Calu3 (cell line): ENCODE measurements around the gene MUC3A. TPM values are rescaled to one million over a fixed set of nuclear protein-coding genes. Genes with fewer than 3 reads are reported as not detected.
"Not testable (repeated sequence)": the region's sequence is repeated elsewhere in the genome, so short reads cannot be mapped to it uniquely, and the experiment has no call there.

Experiments
- BruUV-seq: library from RNA; stranded (reverse); fragments of 400-500 nt; replicated peaks from 2 replicates; lab custom pipeline; 2021; lab: Mats Ljungman, UMichigan
- CTCF ChIA-PET: fragments of 300-600 bp; sonication (Branson Sonifier 250); formaldehyde crosslinking; loops from one replicate; lab custom pipeline; 2022; ENCODE audit warnings: antibody characterized with exemption; lab: Charles Lee
- DNase-seq: peaks from one replicate; pipeline ENCODE4 v3.0.0; 2022
- H3K27ac Mint-ChIP-seq: one replicate; pipeline ENCODE4 v1.8.0; 2022; ENCODE audit warnings: mixed read lengths; ENCODE audit not compliant: unreplicated experiment
- H3K27me3 Mint-ChIP-seq: one replicate; pipeline ENCODE4 v1.8.0; 2022; ENCODE audit warnings: mixed read lengths; ENCODE audit not compliant: unreplicated experiment
- H3K36me3 Mint-ChIP-seq: one replicate; pipeline ENCODE4 v1.8.0; 2022; ENCODE audit warnings: mild to moderate bottlenecking, moderate library complexity, mixed read lengths; ENCODE audit not compliant: insufficient read depth, unreplicated experiment
- H3K4me1 Mint-ChIP-seq: one replicate; pipeline ENCODE4 v1.8.0; 2022; ENCODE audit warnings: mild to moderate bottlenecking, low read depth, mixed read lengths; ENCODE audit not compliant: unreplicated experiment
- H3K4me3 Mint-ChIP-seq: one replicate; pipeline ENCODE4 v1.8.0; 2022; ENCODE audit warnings: mild to moderate bottlenecking, low read depth, moderate library complexity, mixed read lengths; ENCODE audit not compliant: unreplicated experiment
- H3K9me3 Mint-ChIP-seq: one replicate; pipeline ENCODE4 v1.8.0; 2022; ENCODE audit warnings: low read depth, mixed read lengths; ENCODE audit not compliant: unreplicated experiment
- intact Hi-C: fragments of 100-400 bp; cut with micrococcal nuclease; formaldehyde crosslinking; loops from one replicate; pipeline ENCODE4 v1.10.0; 2022; ENCODE audit not compliant: unreplicated experiment
- total RNA-seq: library from RNA; stranded (reverse); gene quantifications from 2 replicates; pipeline ENCODE4 v1.2.3, GENCODE V29; 2022
- TF ChIP-seq, protein P1 (sequence below): fragments of 200-600 bp; IDR thresholded peaks from one replicate; pipeline ENCODE4 v1.8.0; 2022; ENCODE audit warnings: antibody characterized with exemption; ENCODE audit not compliant: unreplicated experiment

MUC3A gene
- total RNA-seq, 1 experiment from 2014 or later: 6.3 TPM

DNA sequence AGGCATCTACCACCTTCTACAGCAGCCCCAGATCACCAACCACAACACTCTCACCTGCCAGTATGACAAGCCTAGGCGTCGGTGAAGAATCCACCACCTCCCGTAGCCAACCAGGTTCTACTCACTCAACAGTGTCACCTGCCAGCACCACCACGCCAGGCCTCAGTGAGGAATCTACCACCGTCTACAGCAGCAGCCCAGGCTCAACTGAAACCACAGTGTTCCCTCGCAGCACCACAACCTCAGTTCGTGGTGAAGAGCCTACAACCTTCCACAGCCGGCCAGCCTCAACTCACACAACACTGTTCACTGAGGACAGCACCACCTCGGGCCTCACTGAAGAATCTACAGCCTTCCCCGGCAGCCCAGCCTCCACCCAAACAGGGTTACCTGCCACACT lies 49.2 kb downstream of the MUC3A start:
- BruUV-seq, H3K27ac Mint-ChIP-seq, intact Hi-C loops, H3K27me3 Mint-ChIP-seq, DNase-seq, H3K9me3 Mint-ChIP-seq, H3K36me3 Mint-ChIP-seq, CTCF ChIA-PET, H3K4me1 Mint-ChIP-seq, H3K4me3 Mint-ChIP-seq: not testable (repeated sequence)

DNA sequence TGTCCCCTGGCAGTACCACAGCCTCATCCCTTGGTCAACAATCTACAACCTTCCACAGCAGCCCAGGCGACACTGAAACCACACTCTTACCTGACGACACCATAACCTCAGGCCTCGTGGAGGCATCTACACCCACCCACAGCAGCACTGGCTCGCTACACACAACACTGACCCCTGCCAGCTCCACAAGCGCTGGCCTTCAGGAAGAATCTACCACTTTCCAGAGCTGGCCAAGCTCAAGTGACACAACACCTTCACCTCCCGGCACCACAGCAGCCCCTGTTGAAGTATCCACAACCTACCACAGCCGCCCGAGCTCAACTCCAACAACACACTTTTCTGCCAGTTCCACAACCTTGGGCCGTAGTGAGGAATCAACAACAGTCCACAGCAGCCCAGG lies 50.0 kb downstream of the MUC3A start:
- H3K27me3 Mint-ChIP-seq, CTCF ChIA-PET, intact Hi-C loops, H3K4me3 Mint-ChIP-seq, H3K9me3 Mint-ChIP-seq, H3K36me3 Mint-ChIP-seq, H3K27ac Mint-ChIP-seq, DNase-seq, BruUV-seq, H3K4me1 Mint-ChIP-seq: not testable (repeated sequence)

DNA sequence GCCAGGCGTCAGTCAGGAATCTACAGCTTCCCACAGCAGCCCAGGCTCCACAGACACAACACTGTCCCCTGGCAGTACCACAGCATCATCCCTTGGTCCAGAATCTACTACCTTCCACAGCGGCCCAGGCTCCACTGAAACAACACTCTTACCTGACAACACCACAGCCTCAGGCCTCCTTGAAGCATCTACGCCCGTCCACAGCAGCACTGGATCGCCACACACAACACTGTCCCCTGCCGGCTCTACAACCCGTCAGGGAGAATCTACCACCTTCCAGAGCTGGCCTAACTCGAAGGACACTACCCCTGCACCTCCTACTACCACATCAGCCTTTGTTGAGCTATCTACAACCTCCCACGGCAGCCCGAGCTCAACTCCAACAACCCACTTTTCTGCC lies 50.7 kb downstream of the MUC3A start:
- CTCF ChIA-PET, H3K4me1 Mint-ChIP-seq, H3K4me3 Mint-ChIP-seq, H3K36me3 Mint-ChIP-seq, DNase-seq, H3K9me3 Mint-ChIP-seq, intact Hi-C loops, H3K27me3 Mint-ChIP-seq, BruUV-seq, H3K27ac Mint-ChIP-seq: not testable (repeated sequence)

DNA sequence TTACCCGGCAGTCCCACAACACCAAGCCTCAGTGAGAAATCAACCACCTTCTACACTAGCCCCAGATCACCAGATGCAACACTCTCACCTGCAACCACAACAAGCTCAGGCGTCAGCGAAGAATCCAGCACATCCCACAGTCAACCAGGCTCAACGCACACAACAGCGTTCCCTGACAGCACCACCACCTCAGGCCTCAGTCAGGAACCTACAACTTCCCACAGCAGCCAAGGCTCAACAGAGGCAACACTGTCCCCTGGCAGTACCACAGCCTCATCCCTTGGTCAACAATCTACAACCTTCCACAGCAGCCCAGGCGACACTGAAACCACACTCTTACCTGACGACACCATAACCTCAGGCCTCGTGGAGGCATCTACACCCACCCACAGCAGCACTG lies 53.0 kb downstream of the MUC3A start:
- H3K27ac Mint-ChIP-seq, CTCF ChIA-PET, H3K27me3 Mint-ChIP-seq, intact Hi-C loops, H3K4me1 Mint-ChIP-seq, DNase-seq, H3K4me3 Mint-ChIP-seq, H3K36me3 Mint-ChIP-seq, H3K9me3 Mint-ChIP-seq, BruUV-seq: not testable (repeated sequence)

DNA sequence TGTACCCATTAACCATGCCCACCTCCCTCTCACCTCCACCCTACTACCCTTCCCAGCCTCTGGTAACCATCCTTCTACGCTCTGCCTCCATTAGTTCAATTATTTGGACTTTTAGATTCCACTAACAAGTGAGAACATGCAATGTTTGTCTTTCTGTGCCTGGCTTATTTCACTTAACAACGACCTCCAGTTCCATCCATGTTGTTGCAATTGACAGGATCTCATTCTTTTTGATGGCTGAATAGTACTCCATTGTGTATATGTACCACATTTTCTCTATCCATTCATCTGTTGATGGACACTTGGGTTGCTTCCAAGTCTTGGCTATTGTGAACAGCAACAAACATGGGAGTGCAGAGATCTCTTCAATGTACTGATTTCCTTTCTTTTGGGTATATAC lies 58.0 kb downstream of the MUC3A start:
- CTCF ChIA-PET: interaction anchor here (0.6 kb wide), 1 partner anchor 46 kb away, joined by 4 read pairs; no protein-coding TSS in a partner anchor
- H3K27ac Mint-ChIP-seq, DNase-seq, H3K27me3 Mint-ChIP-seq, intact Hi-C loops, H3K4me1 Mint-ChIP-seq, H3K4me3 Mint-ChIP-seq, BruUV-seq, H3K9me3 Mint-ChIP-seq, H3K36me3 Mint-ChIP-seq: not testable (repeated sequence)

DNA sequence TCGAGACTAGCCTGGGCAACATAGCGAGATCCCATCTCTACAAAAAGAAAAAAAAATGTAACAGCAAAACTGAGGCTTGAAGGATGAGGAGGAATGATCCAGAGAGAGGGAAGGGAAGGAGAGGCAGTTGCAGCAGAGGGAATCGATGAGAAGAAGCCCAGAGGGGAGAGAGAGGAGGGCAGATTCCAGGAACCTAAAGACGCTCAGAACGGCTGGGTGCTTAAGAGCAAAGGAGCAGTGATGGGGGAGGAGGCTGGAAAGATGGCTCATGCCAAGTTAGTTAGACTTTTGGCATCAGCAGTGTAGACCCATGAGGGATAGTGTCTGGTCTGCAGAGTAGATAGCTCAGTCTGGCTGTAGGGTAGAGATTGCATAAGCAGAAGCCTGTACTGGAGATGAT lies 60.3 kb downstream of the MUC3A start:
- Mint-ChIP-seq H3K27me3 (no peaks in the 10 kb centered on the region), H3K36me3 (no peaks in the 10 kb centered on the region), H3K4me3 (no peak overlapping the region), H3K4me1 (no peaks in the 10 kb centered on the region), H3K27ac (no peak overlapping the region), H3K9me3 (peaks cover 3% of the 10 kb centered on the region)
- DNase-seq: no peak
- no TSS peak for BruUV-seq
- CTCF ChIA-PET: no interaction called here
- TF ChIP-seq, protein P1, sequence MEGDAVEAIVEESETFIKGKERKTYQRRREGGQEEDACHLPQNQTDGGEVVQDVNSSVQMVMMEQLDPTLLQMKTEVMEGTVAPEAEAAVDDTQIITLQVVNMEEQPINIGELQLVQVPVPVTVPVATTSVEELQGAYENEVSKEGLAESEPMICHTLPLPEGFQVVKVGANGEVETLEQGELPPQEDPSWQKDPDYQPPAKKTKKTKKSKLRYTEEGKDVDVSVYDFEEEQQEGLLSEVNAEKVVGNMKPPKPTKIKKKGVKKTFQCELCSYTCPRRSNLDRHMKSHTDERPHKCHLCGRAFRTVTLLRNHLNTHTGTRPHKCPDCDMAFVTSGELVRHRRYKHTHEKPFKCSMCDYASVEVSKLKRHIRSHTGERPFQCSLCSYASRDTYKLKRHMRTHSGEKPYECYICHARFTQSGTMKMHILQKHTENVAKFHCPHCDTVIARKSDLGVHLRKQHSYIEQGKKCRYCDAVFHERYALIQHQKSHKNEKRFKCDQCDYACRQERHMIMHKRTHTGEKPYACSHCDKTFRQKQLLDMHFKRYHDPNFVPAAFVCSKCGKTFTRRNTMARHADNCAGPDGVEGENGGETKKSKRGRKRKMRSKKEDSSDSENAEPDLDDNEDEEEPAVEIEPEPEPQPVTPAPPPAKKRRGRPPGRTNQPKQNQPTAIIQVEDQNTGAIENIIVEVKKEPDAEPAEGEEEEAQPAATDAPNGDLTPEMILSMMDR: no peak
- intact Hi-C loops: no loop called here

DNA sequence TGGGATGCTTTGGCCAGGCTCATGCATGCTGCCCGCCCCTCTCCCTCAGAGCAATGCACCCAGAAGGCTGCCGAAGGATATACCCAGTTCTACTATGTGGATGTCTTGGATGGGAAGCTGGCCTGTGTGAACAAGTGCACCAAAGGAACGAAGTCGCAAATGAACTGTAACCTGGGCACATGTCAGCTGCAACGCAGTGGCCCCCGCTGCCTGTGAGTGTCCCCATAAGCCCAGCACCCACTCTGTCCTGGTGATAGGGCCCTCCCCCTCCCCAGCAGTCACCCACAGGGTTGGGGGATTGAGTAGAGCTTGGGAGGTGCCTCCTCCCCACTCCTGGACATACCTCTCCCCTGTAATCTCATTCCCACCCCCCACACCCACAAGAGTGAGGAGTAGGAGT lies 63.6 kb downstream of the MUC3A start:
- no TSS peak for BruUV-seq
- TF ChIP-seq, protein P1: no peak
- no peaks in the 10 kb centered on the region for H3K27me3 Mint-ChIP-seq
- no peak overlapping the region for H3K27ac Mint-ChIP-seq
- DNase-seq: no peak
- no peak overlapping the region for H3K4me3 Mint-ChIP-seq
- intact Hi-C loops: no loop called here
- no peaks in the 10 kb centered on the region for H3K9me3 Mint-ChIP-seq
- CTCF ChIA-PET: no interaction called here
- peaks cover 8% of the 10 kb centered on the region for H3K36me3 Mint-ChIP-seq
- H3K4me1 Mint-ChIP-seq: no peaks in the 10 kb centered on the region
